GM12801 (cell line): ENCODE results near the gene NCAN.

Experiments
- TF ChIP-seq, protein P1 (sequence below): IDR thresholded peaks from one replicate; pipeline ENCODE4 v1.5.1; 2011; ENCODE audit warnings: control low read depth; ENCODE audit not compliant: insufficient read length; ENCODE audit errors: extremely low read depth

The NCAN gene

GRCh38 chr19:19250196-19250801 is 38.5 kb downstream of the NCAN start:
- TF ChIP-seq, protein P1, sequence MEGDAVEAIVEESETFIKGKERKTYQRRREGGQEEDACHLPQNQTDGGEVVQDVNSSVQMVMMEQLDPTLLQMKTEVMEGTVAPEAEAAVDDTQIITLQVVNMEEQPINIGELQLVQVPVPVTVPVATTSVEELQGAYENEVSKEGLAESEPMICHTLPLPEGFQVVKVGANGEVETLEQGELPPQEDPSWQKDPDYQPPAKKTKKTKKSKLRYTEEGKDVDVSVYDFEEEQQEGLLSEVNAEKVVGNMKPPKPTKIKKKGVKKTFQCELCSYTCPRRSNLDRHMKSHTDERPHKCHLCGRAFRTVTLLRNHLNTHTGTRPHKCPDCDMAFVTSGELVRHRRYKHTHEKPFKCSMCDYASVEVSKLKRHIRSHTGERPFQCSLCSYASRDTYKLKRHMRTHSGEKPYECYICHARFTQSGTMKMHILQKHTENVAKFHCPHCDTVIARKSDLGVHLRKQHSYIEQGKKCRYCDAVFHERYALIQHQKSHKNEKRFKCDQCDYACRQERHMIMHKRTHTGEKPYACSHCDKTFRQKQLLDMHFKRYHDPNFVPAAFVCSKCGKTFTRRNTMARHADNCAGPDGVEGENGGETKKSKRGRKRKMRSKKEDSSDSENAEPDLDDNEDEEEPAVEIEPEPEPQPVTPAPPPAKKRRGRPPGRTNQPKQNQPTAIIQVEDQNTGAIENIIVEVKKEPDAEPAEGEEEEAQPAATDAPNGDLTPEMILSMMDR = no peak

DNA sequence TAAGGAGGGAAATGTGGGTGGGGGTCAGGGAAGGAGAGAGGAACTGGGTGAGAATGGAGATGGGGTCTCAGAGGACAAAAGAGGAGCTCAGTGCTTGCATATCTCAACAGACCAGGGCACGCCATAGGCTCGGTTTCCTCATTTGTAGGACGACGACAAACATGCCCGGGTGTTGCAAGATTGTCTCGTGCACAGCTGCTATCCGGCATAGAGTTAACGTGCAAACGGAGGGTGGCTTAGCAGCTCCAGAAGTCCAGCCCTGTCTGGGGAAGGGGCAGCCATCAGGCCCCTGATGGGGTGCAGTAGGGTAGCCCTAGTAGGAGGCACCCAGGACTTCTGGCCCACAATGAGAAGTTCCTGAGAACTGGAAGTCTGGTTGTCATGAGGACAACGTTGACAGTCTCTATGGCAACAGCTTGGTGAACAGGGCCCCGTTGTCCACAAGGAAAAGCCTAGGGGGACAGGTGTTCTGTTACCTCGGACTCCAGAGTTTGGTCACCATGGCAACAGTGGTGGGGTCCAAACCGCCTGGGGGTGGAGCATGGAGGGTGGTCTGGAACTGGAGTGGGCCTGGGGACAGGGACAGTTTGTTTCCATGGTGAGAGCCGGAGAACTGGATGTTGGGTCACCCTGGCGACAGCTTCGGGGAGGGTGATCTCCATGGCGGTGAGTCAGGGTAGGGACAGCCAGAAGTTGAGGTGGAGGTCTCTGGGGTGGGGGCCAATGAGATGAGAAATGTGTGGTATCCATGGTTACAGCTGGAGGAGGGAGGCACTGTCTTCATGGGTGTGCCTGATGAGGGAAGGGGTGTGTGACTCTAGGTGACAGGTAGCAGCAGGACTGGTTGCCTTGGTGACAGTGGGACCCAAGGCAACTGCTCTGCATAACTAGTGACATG is 44.6 kb downstream of the NCAN start:
- TF ChIP-seq, protein P1 = no peak

DNA sequence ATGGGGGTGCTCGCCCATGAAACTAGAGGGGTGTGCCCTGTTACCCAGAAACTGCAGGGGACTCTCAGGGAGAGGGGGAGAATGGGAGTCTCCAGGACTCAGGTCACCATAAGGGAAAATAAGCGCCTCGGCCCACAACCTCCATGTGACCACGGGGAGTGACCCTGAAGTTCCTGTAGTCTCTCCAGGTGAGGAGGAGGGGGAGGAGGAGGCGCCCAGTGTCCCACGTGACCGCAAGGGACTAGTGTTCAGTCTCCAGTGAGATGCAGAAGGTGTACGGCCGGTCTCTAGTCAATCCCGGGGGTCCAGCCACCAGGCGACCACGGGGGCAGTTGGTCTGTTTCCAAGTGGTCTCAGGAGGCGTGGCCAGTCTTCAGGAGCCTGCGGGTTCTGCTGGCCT is 45.4 kb downstream of the NCAN start:
- TF ChIP-seq, protein P1 = no peak

DNA sequence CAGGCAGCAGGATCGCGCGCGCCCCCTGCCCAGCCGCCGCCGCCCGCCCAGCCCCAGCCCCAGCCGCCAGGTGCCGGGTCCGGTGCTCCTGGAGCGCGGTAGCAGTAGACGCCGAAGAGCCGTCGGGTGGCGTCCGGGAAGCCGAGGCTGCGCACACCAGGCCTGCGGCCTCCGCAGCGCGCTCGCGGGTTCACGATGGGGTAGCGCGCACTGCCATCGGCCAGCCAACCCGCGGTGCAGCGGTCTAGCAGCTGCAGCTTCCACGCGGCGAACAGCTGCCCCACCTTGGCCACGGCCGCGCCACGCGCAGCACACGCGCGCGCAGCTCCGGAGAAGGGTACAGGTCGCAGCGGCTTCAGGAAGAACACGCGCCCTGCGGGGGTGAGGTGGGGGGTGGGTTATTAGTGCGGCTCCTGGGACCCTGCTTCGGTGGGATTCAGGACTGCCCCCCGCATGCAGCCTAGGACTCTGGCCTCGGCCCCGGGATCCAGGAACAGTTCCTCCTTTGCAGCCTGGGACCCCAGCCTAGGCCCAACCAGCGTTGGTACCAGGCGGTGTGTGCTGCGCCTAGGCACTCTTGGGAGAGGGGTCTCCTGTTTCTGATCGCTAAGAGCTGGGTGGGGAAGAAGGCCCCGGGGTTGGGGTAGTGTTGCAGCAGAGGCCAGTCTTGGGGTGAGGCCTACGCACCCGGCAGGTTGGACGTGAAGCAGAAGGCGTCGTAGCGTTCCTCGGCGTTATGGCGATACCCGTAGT is 46.3 kb downstream of the NCAN start:
- TF ChIP-seq, protein P1 = no peak

DNA sequence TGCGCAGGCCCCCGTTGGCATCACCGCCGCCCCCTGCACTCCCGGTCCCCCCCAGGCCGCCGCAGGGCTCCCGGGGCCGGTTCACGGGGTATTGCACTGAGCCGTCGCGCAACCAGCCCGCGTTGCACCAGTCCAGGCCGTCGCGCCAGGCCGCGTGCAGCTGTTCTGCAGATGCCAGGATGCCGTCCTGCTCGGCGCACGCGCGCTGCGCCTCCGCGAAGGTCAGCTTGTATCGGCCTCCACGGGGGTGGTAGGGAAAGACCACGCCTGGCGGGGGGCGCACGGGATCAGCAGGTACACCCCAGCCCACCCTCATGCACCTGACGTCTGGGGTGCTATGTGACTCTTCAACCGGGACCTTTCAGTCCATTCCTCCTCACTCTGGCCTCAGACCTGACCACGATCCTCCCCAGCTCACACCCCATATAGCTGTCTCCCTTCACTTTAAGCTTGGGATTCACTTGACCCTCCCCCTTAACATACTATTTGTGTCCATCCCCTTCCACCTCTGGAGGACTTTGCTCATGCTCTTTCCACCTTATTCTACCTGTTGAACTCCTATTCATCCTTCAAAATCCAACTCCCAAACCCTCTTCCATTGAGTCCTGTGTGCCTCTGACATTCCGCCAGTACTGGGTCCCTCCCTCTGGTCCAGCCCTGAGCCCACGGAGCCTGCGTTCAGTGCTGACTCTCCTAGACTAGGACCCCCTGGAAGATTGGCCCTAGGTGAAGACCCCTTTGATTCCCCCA is 47.0 kb downstream of the NCAN start:
- TF ChIP-seq, protein P1 = no peak

DNA sequence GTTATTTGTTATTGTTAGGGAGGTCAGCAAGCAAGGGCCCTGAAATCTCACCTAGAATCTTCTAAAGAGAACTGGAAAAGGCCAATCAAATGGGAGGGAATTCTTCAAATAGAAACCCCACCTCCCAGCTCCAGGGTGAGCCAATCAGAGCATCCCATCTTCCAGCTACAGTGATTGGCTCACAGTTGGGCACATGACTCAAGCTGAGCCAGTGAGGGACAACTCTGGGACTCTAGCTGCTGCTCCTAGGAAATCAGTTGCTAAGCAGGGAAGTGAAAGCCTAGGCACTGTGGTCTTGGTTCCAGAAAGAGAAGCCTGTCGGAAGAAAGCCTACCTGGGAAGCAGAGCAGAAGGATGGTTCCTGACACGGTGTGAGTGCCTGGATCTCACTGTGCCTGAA is 48.0 kb downstream of the NCAN start:
- TF ChIP-seq, protein P1 = no peak
